Left ventricle myocardium inferior (tissue), 1 donor: ENCODE measurements around the gene WNT3. TPM values are rescaled to one million over a fixed set of nuclear protein-coding genes. Genes with fewer than 3 reads are reported as not detected.

ENCODE experiments used
- DNase-seq: peaks from one replicate; pipeline ENCODE4 v3.0.0-alpha.2; 2020
- H3K27ac ChIP-seq: fragments of 200-600 bp; replicated peaks from 2 replicates; pipeline ENCODE4 v1.8.0; 2021
- H3K27me3 ChIP-seq: fragments of 200-600 bp; 2 replicates; pipeline ENCODE4 v1.8.0; 2021; ENCODE audit warnings: low read depth
- H3K36me3 ChIP-seq: fragments of 200-600 bp; 2 replicates; pipeline ENCODE4 v1.8.0; 2021
- H3K4me1 ChIP-seq: fragments of 200-600 bp; 2 replicates; pipeline ENCODE4 v1.8.0; 2021
- H3K4me3 ChIP-seq: fragments of 200-600 bp; 2 replicates; pipeline ENCODE4 v1.8.0; 2021; ENCODE audit warnings: mild to moderate bottlenecking, moderate library complexity
- H3K9me3 ChIP-seq: fragments of 200-600 bp; replicated peaks from 2 replicates; pipeline ENCODE4 v1.8.0; 2021
- intact Hi-C: fragments of 100-400 bp; cut with micrococcal nuclease; formaldehyde crosslinking; loops from one replicate; pipeline ENCODE4 v1.11.0; 2022
- total RNA-seq: library from RNA; stranded (reverse); fragmentation: NEBNext Ultra II Directional; extraction: Animal tissue kit (Norgen Biotek cat#: 25700); gene quantifications from one replicate; pipeline ENCODE4 v1.2.1, GENCODE V29; 2021
- TF ChIP-seq, protein P1 (sequence below): fragments of 200-600 bp; IDR thresholded peaks from 2 replicates; pipeline ENCODE4 v1.8.0; 2021; ENCODE audit warnings: antibody characterized with exemption, mild to moderate bottlenecking, borderline replicate concordance
- donor health status: DM: no; HTN: yes; CAD: no; lungs with severe emphysema.

Gene WNT3
- total RNA-seq, 1 donor from 2014 or later: 0.96 TPM

DNA sequence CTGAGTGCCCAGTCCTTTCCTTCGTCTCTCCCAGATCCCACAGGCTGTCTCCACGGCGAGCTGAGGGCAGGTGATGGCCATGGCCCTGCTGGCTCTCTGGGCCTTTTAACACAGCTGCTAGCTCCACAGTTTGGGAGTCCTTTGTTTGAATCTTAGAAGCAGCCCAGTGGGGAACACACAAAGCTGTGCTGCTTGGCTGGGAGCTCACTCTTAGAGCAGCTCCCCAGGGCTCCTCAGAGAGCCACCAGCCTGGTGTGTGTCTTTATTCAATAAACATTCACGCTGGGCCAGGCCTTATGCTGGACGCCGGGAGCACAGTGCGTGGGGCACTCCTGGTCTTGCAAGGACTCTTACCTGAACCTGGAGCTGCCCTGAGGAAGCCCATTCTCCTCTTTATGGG, 29.7 kb downstream of the WNT3 start:
- intact Hi-C loops: no loop called here
- TF ChIP-seq, protein P1, sequence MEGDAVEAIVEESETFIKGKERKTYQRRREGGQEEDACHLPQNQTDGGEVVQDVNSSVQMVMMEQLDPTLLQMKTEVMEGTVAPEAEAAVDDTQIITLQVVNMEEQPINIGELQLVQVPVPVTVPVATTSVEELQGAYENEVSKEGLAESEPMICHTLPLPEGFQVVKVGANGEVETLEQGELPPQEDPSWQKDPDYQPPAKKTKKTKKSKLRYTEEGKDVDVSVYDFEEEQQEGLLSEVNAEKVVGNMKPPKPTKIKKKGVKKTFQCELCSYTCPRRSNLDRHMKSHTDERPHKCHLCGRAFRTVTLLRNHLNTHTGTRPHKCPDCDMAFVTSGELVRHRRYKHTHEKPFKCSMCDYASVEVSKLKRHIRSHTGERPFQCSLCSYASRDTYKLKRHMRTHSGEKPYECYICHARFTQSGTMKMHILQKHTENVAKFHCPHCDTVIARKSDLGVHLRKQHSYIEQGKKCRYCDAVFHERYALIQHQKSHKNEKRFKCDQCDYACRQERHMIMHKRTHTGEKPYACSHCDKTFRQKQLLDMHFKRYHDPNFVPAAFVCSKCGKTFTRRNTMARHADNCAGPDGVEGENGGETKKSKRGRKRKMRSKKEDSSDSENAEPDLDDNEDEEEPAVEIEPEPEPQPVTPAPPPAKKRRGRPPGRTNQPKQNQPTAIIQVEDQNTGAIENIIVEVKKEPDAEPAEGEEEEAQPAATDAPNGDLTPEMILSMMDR: no peak
- H3K9me3 ChIP-seq: peaks cover 9% of the 10 kb centered on the region
- H3K27me3 ChIP-seq: peaks cover 71% of the 10 kb centered on the region
- H3K4me3 ChIP-seq: no peak overlapping the region
- H3K4me1 ChIP-seq: no peaks in the 10 kb centered on the region
- no peaks in the 10 kb centered on the region for H3K36me3 ChIP-seq
- DNase-seq: no peak
- no peak overlapping the region for H3K27ac ChIP-seq

GRCh38 chr17:46788300-46788699, 30.2 kb downstream of the WNT3 start:
- TF ChIP-seq, protein P1: no peak
- Histone ChIP-seq H3K27me3 (peaks cover 66% of the 10 kb centered on the region), H3K36me3 (no peaks in the 10 kb centered on the region), H3K27ac (no peak overlapping the region), H3K4me1 (no peaks in the 10 kb centered on the region), H3K9me3 (peaks cover 9% of the 10 kb centered on the region), H3K4me3 (no peak overlapping the region)
- intact Hi-C loops: no loop called here
- no peak for DNase-seq

DNA sequence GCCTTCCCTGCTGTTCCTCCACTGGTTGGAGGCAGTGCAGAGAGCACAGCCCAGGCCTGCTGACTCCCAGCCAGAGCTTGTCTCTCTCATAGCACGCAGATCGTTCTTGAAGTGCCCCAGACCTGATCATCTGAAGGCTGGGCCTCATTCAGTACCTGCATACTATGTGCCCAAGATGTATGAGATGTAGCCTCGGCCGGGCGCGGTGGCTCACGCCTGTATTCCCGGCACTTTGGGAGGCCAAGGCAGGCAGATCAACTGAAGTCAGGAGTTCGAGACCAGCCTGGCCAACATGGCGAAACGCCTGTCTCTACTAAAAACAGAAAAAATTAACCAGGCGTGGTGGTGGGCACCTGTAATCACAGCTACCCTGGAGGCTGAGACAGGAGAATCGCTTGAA, 31.0 kb downstream of the WNT3 start:
- Histone ChIP-seq H3K36me3 (no peaks in the 10 kb centered on the region), H3K27ac (no peak overlapping the region), H3K9me3 (peaks cover 9% of the 10 kb centered on the region), H3K27me3 (peaks cover 58% of the 10 kb centered on the region), H3K4me1 (no peaks in the 10 kb centered on the region), H3K4me3 (no peak overlapping the region)
- intact Hi-C loops: no loop called here
- no peak for DNase-seq
- TF ChIP-seq, protein P1: no peak

GRCh38 chr17:46785696-46786095, 32.8 kb downstream of the WNT3 start:
- H3K4me3 ChIP-seq: no peak overlapping the region
- peaks cover 44% of the 10 kb centered on the region for H3K27me3 ChIP-seq
- TF ChIP-seq, protein P1: no peak
- peaks cover 9% of the 10 kb centered on the region for H3K9me3 ChIP-seq
- intact Hi-C loops: no loop called here
- DNase-seq: no peak
- no peaks in the 10 kb centered on the region for H3K4me1 ChIP-seq
- no peaks in the 10 kb centered on the region for H3K36me3 ChIP-seq
- no peak overlapping the region for H3K27ac ChIP-seq

- H3K27me3 ChIP-seq: peaks cover 30% of the 10 kb centered on the region
- no peaks in the 10 kb centered on the region for H3K9me3 ChIP-seq
- no peaks in the 10 kb centered on the region for H3K4me1 ChIP-seq
- intact Hi-C loops: no loop called here
- no peak overlapping the region for H3K4me3 ChIP-seq
- TF ChIP-seq, protein P1: no peak
- H3K27ac ChIP-seq: no peak overlapping the region
- H3K36me3 ChIP-seq: no peaks in the 10 kb centered on the region
- no peak for DNase-seq
Measured at GRCh38 chr17:46783031-46783593, 35.4 kb downstream of the WNT3 start.
